A549 (cell line): Measurements from ENCODE around the gene TP53TG5.

Experiments
- BHLHE40 ChIP-seq: IDR thresholded peaks from 2 replicates; pipeline ENCODE4 v1.6.1; 2012; ENCODE audit warnings: low read depth, low read length, inconsistent platforms
- CHD2 ChIP-seq: fragments of 150-350 bp; IDR thresholded peaks from 2 replicates; pipeline ENCODE4 v1.6.1; 2014; ENCODE audit warnings: low read length; ENCODE audit not compliant: partially characterized antibody
- EP300 ChIP-seq, 2 experiments: fragments of >200 bp; sonication (Bioruptor Twin); formaldehyde crosslinking; IDR thresholded peaks; 2 replicates in 1 of 2; 3 replicates in 1 of 2; pipeline ENCODE4 v1.6.1; 2016 to 2017
- NR3C1 ChIP-seq: fragments of >200 bp; sonication (Bioruptor Twin); formaldehyde crosslinking; IDR thresholded peaks from 3 replicates; pipeline ENCODE4 v1.6.1; 2017
- POLR2A ChIP-seq: IDR thresholded peaks from 2 replicates; pipeline ENCODE4 v1.6.1; 2012; ENCODE audit warnings: mild to moderate bottlenecking, low read length
- POLR2AphosphoS2 ChIP-seq: conservative IDR thresholded peaks from 2 replicates; pipeline ENCODE4 v1.6.1; 2012; ENCODE audit warnings: low read length, improper control_type of control experiment, inconsistent platforms
- RNF2 ChIP-seq: fragments of 200-600 bp; sonication (generic); IDR thresholded peaks from 2 replicates; pipeline ENCODE4 v1.6.1; 2016; ENCODE audit warnings: low read depth, mild to moderate bottlenecking, antibody characterized with exemption, moderate library complexity, borderline replicate concordance
- SMC3 ChIP-seq: fragments of >200 bp; sonication (Bioruptor Twin); formaldehyde crosslinking; IDR thresholded peaks from 3 replicates; pipeline ENCODE4 v1.6.1; 2018; ENCODE audit warnings: inconsistent platforms
- TF ChIP-seq, protein P1 (sequence below): IDR thresholded peaks from 2 replicates; pipeline ENCODE4 v1.6.1; 2012; ENCODE audit warnings: low read depth, borderline replicate concordance
- TF ChIP-seq, protein P2 (sequence below): fragments of >200 bp; sonication (Bioruptor Twin); formaldehyde crosslinking; IDR thresholded peaks from 3 replicates; pipeline ENCODE4 v1.5.1; 2016
- TF ChIP-seq, protein P3 (sequence below): IDR thresholded peaks from 2 replicates; pipeline ENCODE4 v1.6.1; 2012
- TF ChIP-seq, protein P4 (sequence below): fragments of >200 bp; sonication (Bioruptor Twin); formaldehyde crosslinking; IDR thresholded peaks from 2 replicates; pipeline ENCODE4 v1.6.1; 2016

DNA sequence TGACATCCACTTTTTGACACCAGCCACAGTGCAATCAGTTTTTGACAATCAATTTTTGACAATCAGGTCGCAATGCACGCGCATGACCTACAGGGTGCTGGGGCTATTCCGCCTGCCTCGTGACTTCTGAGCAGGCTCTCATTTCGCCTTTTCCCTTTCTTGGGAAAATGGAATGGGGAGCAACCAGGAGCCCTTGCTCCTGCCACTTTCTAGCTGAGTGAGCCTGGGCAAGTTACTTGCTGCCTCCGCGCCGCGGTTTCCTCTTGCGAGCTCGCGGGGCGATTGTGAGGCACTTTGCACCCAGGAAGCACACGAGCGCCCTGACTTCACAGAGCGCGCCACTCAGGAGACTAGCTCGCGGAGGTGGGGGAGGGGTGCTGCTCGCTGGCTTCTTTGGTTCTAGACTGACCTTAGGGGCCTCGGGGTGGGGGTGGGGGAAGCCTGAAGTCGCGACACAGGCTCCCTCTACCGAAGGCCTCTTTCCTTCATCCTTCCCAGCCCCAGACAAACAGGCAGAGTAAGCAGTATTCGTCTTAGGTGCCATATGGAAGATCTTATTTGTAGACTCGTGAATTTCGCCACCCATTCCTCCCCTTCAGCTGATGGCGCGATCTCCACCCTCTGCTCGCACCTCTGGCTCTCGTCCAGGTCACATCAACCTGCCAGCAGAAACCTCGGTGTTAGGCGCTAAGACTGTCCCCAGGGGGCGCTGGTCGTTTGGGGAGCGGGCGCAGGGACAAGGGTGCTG, 4.6 kb downstream of the TP53TG5 start:
- TF ChIP-seq, protein P1, sequence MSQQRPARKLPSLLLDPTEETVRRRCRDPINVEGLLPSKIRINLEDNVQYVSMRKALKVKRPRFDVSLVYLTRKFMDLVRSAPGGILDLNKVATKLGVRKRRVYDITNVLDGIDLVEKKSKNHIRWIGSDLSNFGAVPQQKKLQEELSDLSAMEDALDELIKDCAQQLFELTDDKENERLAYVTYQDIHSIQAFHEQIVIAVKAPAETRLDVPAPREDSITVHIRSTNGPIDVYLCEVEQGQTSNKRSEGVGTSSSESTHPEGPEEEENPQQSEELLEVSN = no peak
- TF ChIP-seq, protein P2, sequence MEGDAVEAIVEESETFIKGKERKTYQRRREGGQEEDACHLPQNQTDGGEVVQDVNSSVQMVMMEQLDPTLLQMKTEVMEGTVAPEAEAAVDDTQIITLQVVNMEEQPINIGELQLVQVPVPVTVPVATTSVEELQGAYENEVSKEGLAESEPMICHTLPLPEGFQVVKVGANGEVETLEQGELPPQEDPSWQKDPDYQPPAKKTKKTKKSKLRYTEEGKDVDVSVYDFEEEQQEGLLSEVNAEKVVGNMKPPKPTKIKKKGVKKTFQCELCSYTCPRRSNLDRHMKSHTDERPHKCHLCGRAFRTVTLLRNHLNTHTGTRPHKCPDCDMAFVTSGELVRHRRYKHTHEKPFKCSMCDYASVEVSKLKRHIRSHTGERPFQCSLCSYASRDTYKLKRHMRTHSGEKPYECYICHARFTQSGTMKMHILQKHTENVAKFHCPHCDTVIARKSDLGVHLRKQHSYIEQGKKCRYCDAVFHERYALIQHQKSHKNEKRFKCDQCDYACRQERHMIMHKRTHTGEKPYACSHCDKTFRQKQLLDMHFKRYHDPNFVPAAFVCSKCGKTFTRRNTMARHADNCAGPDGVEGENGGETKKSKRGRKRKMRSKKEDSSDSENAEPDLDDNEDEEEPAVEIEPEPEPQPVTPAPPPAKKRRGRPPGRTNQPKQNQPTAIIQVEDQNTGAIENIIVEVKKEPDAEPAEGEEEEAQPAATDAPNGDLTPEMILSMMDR = peak; percentile 94
- TF ChIP-seq CHD2 (no peak), POLR2A (no peak), BHLHE40 (no peak), RNF2 (no peak), SMC3 (peak; percentile 93), EP300 (IDR thresholded peaks at IDR 0.05) (no peak), NR3C1 (no peak), POLR2AphosphoS2 (no peak)
- TF ChIP-seq, protein P3, sequence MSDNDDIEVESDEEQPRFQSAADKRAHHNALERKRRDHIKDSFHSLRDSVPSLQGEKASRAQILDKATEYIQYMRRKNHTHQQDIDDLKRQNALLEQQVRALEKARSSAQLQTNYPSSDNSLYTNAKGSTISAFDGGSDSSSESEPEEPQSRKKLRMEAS = no peak
- TF ChIP-seq, protein P4, sequence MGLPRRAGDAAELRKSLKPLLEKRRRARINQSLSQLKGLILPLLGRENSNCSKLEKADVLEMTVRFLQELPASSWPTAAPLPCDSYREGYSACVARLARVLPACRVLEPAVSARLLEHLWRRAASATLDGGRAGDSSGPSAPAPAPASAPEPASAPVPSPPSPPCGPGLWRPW = no peak
